Measurements from ENCODE around the gene HOXA4.

Gene HOXA4

GRCh38 chr7:27139334-27140125 is 9.0 kb upstream of the HOXA4 start:
- peak in 1 of 2 donors; percentile 62 for DNase-seq
- Histone ChIP-seq H3K9me3 (no peaks in the 10 kb centered on the region), H3K36me3 (peaks cover 35 to 39% (median 37%) of the 10 kb centered on the region in 3 donors), H3K27me3 (no peaks in the 10 kb centered on the region), H3K4me1 (peaks cover 0 to 27% (median 12%) of the 10 kb centered on the region in 4 donors), H3K27ac (peak overlapping the region in 1 of 2 donors; percentile 20), H3K4me3 (no peak overlapping the region)
- TF ChIP-seq CTCF (IDR thresholded peaks at IDR 0.05), result no peak
- intact Hi-C loops (cut with DNase I; ENCODE audit: low total_unique reads), result loop anchor here (5.0 kb wide), 1 partner anchor 42 kb away; the partner anchor contains the start of gene HOXA1

- Histone ChIP-seq H3K36me3 (peaks cover 30 to 33% (median 32%) of the 10 kb centered on the region in 3 donors), H3K4me1 (peaks cover 0 to 32% (median 14%) of the 10 kb centered on the region in 4 donors), H3K27ac (peak overlapping the region; percentile 9 to 20), H3K27me3 (no peaks in the 10 kb centered on the region), H3K9me3 (no peaks in the 10 kb centered on the region), H3K4me3 (no peak overlapping the region)
- no peak for TF ChIP-seq CTCF (IDR thresholded peaks at IDR 0.05)
- intact Hi-C loops (cut with DNase I; ENCODE audit: low total_unique reads), result no loop called here
- DNase-seq, result no peak
These were observed 8.4 kb upstream of the HOXA4 start for GRCh38 chr7:27138985-27139333.

- Histone ChIP-seq H3K27me3 (no peaks in the 10 kb centered on the region), H3K36me3 (peaks cover 25 to 28% (median 28%) of the 10 kb centered on the region in 3 donors), H3K4me3 (no peak overlapping the region), H3K9me3 (no peaks in the 10 kb centered on the region), H3K27ac (peak overlapping the region; percentile 9 to 20), H3K4me1 (peaks cover 0 to 32% (median 15%) of the 10 kb centered on the region in 4 donors)
- no peak for TF ChIP-seq CTCF (IDR thresholded peaks at IDR 0.05)
- no peak for DNase-seq
- intact Hi-C loops (cut with DNase I; ENCODE audit: low total_unique reads), result no loop called here
These were observed 7.9 kb upstream of the HOXA4 start for GRCh38 chr7:27138472-27138871.

- Histone ChIP-seq H3K4me3 (no peak overlapping the region), H3K9me3 (no peaks in the 10 kb centered on the region), H3K27me3 (no peaks in the 10 kb centered on the region), H3K27ac (peak overlapping the region in 1 of 2 donors; percentile 16), H3K36me3 (peaks cover 18 to 23% (median 21%) of the 10 kb centered on the region in 3 donors), H3K4me1 (peaks cover 0 to 32% (median 15%) of the 10 kb centered on the region in 4 donors)
- TF ChIP-seq CTCF (IDR thresholded peaks at IDR 0.05), result no peak
- intact Hi-C loops (cut with DNase I; ENCODE audit: low total_unique reads), result no loop called here
- DNase-seq, result no peak
These were observed 7.2 kb upstream of the HOXA4 start for GRCh38 chr7:27137640-27138315.

- H3K36me3 ChIP-seq, result peaks cover under 1 to 2% (median 1%) of the 10 kb centered on the region in 3 donors
- H3K9me3 ChIP-seq, result no peaks in the 10 kb centered on the region
- intact Hi-C loops (cut with DNase I; ENCODE audit: low total_unique reads), result no loop called here
- H3K27ac ChIP-seq, result peak overlapping the region; percentile 34 to 44
- H3K27me3 ChIP-seq, result no peaks in the 10 kb centered on the region
- peak in 1 of 2 donors; percentile 65 for DNase-seq
- TF ChIP-seq CTCF (IDR thresholded peaks at IDR 0.05), result no peak
- H3K4me3 ChIP-seq, result no peak overlapping the region
- peaks cover 0 to 45% (median 27%) of the 10 kb centered on the region in 4 donors for H3K4me1 ChIP-seq
These were observed 3.8 kb upstream of the HOXA4 start for GRCh38 chr7:27134392-27134791.
